SK-N-SH treated with all-trans-retinoic acid at 6 μM for 48 hours (cell line): ENCODE measurements around the gene TFCP2.

Experiments
- ATAC-seq: fragments of 200-7000 bp; cut with Tn5 transposase; 3 replicates; pipeline ENCODE4 v1.9.1; 2020; ENCODE audit warnings: mild to moderate bottlenecking, moderate library complexity
- BACH2 ChIP-seq: fragments of 250-450 bp; sonication (Bioruptor Pico); IDR thresholded peaks from 2 replicates; pipeline ENCODE4 v1.9.0; 2021; ENCODE audit warnings: mild to moderate bottlenecking, borderline replicate concordance
- CSDC2 ChIP-seq: fragments of 250-450 bp; sonication (Bioruptor Pico); IDR thresholded peaks from 2 replicates; pipeline ENCODE4 v1.5.0; 2020; ENCODE audit warnings: mild to moderate bottlenecking, moderate library complexity
- ESRRG ChIP-seq: fragments of 250-450 bp; sonication (Bioruptor Pico); IDR thresholded peaks from 2 replicates; pipeline ENCODE4 v1.6.1; 2021; ENCODE audit warnings: mild to moderate bottlenecking
- GLIS3 ChIP-seq: fragments of 250-450 bp; sonication (Bioruptor Pico); IDR thresholded peaks from 2 replicates; pipeline ENCODE4 v1.5.0; 2020; ENCODE audit warnings: mild to moderate bottlenecking, moderate library complexity
- ISL1 ChIP-seq: fragments of 250-450 bp; sonication (Bioruptor Pico); IDR thresholded peaks from 2 replicates; pipeline ENCODE4 v2.1.2; 2022; ENCODE audit warnings: mild to moderate bottlenecking, moderate library complexity
- OSR1 ChIP-seq: fragments of 250-450 bp; sonication (Bioruptor Pico); IDR thresholded peaks from 2 replicates; pipeline ENCODE4 v1.8.0; 2022; ENCODE audit warnings: moderate library complexity, mild to moderate bottlenecking, inconsistent platforms
- PPARA ChIP-seq: fragments of 250-450 bp; sonication (Bioruptor Pico); IDR thresholded peaks from 2 replicates; pipeline ENCODE4 v1.5.0; 2020; ENCODE audit warnings: mild to moderate bottlenecking, borderline replicate concordance
- RARB ChIP-seq: fragments of 250-450 bp; sonication (Bioruptor Pico); IDR thresholded peaks from 2 replicates; pipeline ENCODE4 v1.8.0; 2021; ENCODE audit warnings: mild to moderate bottlenecking, moderate library complexity
- SNAI2 ChIP-seq: fragments of 250-450 bp; sonication (Bioruptor Pico); IDR thresholded peaks from 2 replicates; pipeline ENCODE4 v1.5.0; 2020; ENCODE audit warnings: mild to moderate bottlenecking, moderate library complexity
- TCF4 ChIP-seq: fragments of 250-450 bp; sonication (Bioruptor Pico); IDR thresholded peaks from 2 replicates; pipeline ENCODE4 v1.8.0; 2021; ENCODE audit warnings: mild to moderate bottlenecking, moderate library complexity, borderline replicate concordance
- TOX ChIP-seq: fragments of 250-450 bp; sonication (Bioruptor Pico); IDR thresholded peaks from 2 replicates; pipeline ENCODE4 v1.8.0; 2021; ENCODE audit warnings: mild to moderate bottlenecking, moderate library complexity, borderline replicate concordance
- TSHZ2 ChIP-seq: fragments of 250-450 bp; sonication (Bioruptor Pico); IDR thresholded peaks from 2 replicates; pipeline ENCODE4 v1.5.0; 2020; ENCODE audit warnings: mild to moderate bottlenecking, moderate library complexity
- ZC3H10 ChIP-seq: fragments of 250-450 bp; sonication (Bioruptor Pico); IDR thresholded peaks from 2 replicates; pipeline ENCODE4 v1.5.1; 2021; ENCODE audit warnings: mild to moderate bottlenecking, moderate library complexity
- ZFP3 ChIP-seq: fragments of 250-450 bp; sonication (Bioruptor Pico); IDR thresholded peaks from 2 replicates; pipeline ENCODE4 v1.5.0; 2020; ENCODE audit warnings: mild to moderate bottlenecking, moderate library complexity
- ZFP30 ChIP-seq: fragments of 450-650 bp; formaldehyde crosslinking; IDR thresholded peaks from 2 replicates; pipeline ENCODE4 v1.5.0; 2022; ENCODE audit warnings: mild to moderate bottlenecking, moderate library complexity
- ZNF565 ChIP-seq: fragments of 450-650 bp; formaldehyde crosslinking; conservative IDR thresholded peaks from 2 replicates; pipeline ENCODE4 v1.5.0; 2020; ENCODE audit warnings: low read depth, mild to moderate bottlenecking, moderate library complexity
- ZNF70 ChIP-seq: fragments of 450-650 bp; formaldehyde crosslinking; IDR thresholded peaks from 2 replicates; pipeline ENCODE4 v1.5.0; 2020; ENCODE audit warnings: mild to moderate bottlenecking, moderate library complexity
- TF ChIP-seq, protein P1 (sequence below): fragments of 250-450 bp; sonication (Bioruptor Pico); IDR thresholded peaks from 2 replicates; pipeline ENCODE4 v1.5.1; 2020; ENCODE audit warnings: low read depth, mild to moderate bottlenecking, moderate library complexity
- TF ChIP-seq, protein P2 (sequence below): fragments of 250-450 bp; sonication (Bioruptor Pico); IDR thresholded peaks from 2 replicates; pipeline ENCODE4 v1.8.0; 2020; ENCODE audit warnings: mild to moderate bottlenecking, moderate library complexity, borderline replicate concordance
- TF ChIP-seq, protein P3 (sequence below): fragments of 250-450 bp; sonication (Bioruptor Pico); IDR thresholded peaks from 2 replicates; pipeline ENCODE4 v1.5.1; 2021; ENCODE audit warnings: mild to moderate bottlenecking, moderate library complexity

TFCP2 gene

GRCh38 chr12:51218607-51219161, 45.7 kb upstream of the TFCP2 start:
- no peak for TF ChIP-seq TOX
- TF ChIP-seq ZNF70 (CRISPR knock-in tag), result no peak
- no peak for TF ChIP-seq BACH2 (CRISPR knock-in tag)
- TF ChIP-seq RARB (CRISPR knock-in tag), result no peak
- no peak for TF ChIP-seq ESRRG (CRISPR knock-in tag)
- no peak for TF ChIP-seq ZFP30 (CRISPR knock-in tag)
- TF ChIP-seq OSR1 (CRISPR knock-in tag), result no peak
- no peak for TF ChIP-seq SNAI2 (CRISPR knock-in tag)
- no peak for TF ChIP-seq TSHZ2 (CRISPR knock-in tag)
- no peak for TF ChIP-seq CSDC2
- no peak for TF ChIP-seq TCF4 (CRISPR knock-in tag)
- no peak for TF ChIP-seq ZC3H10 (CRISPR knock-in tag)
- TF ChIP-seq, protein P1, sequence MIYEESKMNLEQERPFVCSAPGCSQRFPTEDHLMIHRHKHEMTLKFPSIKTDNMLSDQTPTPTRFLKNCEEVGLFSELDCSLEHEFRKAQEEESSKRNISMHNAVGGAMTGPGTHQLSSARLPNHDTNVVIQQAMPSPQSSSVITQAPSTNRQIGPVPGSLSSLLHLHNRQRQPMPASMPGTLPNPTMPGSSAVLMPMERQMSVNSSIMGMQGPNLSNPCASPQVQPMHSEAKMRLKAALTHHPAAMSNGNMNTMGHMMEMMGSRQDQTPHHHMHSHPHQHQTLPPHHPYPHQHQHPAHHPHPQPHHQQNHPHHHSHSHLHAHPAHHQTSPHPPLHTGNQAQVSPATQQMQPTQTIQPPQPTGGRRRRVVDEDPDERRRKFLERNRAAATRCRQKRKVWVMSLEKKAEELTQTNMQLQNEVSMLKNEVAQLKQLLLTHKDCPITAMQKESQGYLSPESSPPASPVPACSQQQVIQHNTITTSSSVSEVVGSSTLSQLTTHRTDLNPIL, result no peak
- no peak for TF ChIP-seq ZNF565 (CRISPR knock-in tag)
- TF ChIP-seq ZFP3 (CRISPR knock-in tag), result no peak
- no peak for TF ChIP-seq GLIS3 (CRISPR knock-in tag)
- TF ChIP-seq, protein P2, sequence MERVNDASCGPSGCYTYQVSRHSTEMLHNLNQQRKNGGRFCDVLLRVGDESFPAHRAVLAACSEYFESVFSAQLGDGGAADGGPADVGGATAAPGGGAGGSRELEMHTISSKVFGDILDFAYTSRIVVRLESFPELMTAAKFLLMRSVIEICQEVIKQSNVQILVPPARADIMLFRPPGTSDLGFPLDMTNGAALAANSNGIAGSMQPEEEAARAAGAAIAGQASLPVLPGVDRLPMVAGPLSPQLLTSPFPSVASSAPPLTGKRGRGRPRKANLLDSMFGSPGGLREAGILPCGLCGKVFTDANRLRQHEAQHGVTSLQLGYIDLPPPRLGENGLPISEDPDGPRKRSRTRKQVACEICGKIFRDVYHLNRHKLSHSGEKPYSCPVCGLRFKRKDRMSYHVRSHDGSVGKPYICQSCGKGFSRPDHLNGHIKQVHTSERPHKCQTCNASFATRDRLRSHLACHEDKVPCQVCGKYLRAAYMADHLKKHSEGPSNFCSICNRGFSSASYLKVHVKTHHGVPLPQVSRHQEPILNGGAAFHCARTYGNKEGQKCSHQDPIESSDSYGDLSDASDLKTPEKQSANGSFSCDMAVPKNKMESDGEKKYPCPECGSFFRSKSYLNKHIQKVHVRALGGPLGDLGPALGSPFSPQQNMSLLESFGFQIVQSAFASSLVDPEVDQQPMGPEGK (CRISPR knock-in tag), result no peak

DNA sequence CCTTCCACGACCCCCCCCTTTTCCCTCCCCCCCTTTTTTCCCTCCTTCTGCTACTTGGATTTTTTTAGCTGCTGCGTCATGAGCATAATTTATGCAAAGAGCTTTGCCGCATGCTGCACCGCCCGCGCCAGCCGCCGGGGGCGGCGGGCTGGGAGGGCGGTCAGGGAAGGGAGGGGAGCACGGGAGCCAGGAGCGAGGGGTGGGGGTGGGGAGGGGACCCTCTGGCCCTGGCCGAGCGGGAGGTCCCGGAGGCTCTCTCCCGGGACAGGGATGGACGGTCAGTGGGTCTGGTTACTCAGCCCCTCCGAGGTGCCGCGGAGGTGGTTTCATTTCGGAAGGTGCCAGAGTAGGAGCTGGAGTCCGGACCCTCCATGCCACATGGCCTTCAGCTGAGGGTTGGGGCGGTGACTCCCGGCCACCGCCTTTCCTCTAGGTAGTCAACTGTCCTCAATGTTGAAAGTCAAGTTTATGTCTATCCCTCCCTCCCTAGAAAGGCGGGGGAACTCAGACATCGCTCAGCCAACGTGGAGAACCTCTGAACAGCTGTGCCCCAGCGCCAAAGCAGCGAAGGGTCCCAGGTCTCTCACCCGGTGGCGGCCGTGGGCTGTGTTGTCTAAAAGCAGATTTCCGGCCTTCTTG, 45.2 kb upstream of the TFCP2 start, which contains the start of gene POU6F1:
POU6F1 (minus strand) TSS at position 95 of the 639 bp plus-strand sequence. CDS start 11,226 bp downstream, outside the sequence.
- TF ChIP-seq ZNF70 (CRISPR knock-in tag) (no peak), ESRRG (CRISPR knock-in tag) (no peak), OSR1 (CRISPR knock-in tag) (no peak), CSDC2 (no peak), ZFP3 (CRISPR knock-in tag) (0 out of 2 replicates have a peak, but pooled peaks have one; percentile 40), TCF4 (CRISPR knock-in tag) (no peak), TOX (no peak)
- ATAC-seq, result peak; percentile 91

More at GRCh38 chr12:51218607-51219161, 45.7 kb upstream of the TFCP2 start:
- ATAC-seq, result peak; percentile 10

DNA sequence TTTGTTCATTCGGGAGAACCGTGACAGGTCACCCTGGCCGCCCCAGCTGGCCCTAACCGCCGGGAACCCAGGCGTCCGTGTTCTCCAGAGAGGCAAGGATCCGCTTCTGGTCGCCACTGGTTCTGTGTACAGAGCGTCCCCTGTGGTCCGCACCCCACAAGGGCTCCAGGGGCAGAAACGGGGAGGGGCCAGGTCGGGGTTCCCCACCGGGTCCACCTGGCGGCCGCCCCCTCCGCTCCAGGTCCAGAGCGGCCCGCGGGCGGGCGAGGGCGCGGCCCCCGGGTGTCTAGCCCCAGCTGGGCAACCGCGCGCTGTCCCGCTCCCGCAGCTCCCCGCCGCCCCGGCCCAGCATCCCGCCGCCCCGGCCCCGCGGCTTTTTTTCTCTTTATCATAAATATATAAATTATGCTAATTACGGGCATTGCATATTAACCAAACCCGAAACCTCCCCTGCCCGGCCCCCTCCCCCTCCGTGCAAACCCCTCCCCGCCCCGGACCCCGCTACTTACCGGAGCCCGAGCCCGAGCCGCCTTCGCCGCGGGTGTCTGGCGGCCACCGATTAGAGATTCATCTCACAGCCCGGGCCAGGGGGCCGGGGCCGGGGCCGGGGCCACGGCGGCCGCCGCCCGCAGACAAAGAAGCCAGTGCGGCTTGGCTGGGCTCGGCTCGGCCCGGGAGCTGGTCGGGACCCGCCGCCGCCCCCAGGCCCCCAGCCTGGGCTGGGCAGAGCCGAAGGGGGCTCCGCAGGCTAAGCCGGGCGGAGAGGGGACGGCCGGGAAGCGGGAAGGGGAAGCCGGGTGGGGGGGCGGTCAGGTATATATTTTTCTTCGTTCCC, 44.4 kb upstream of the TFCP2 start:
- ATAC-seq, result peak; percentile 61
- TF ChIP-seq, protein P2 (CRISPR knock-in tag), result no peak
- TF ChIP-seq ISL1 (no peak), ZFP3 (CRISPR knock-in tag) (no peak), ZFP30 (CRISPR knock-in tag) (no peak), TCF4 (CRISPR knock-in tag) (no peak), ESRRG (CRISPR knock-in tag) (no peak), TSHZ2 (CRISPR knock-in tag) (no peak), PPARA (CRISPR knock-in tag) (no peak), TOX (no peak), SNAI2 (CRISPR knock-in tag) (no peak), RARB (CRISPR knock-in tag) (no peak), BACH2 (CRISPR knock-in tag) (no peak)
- TF ChIP-seq, protein P3, sequence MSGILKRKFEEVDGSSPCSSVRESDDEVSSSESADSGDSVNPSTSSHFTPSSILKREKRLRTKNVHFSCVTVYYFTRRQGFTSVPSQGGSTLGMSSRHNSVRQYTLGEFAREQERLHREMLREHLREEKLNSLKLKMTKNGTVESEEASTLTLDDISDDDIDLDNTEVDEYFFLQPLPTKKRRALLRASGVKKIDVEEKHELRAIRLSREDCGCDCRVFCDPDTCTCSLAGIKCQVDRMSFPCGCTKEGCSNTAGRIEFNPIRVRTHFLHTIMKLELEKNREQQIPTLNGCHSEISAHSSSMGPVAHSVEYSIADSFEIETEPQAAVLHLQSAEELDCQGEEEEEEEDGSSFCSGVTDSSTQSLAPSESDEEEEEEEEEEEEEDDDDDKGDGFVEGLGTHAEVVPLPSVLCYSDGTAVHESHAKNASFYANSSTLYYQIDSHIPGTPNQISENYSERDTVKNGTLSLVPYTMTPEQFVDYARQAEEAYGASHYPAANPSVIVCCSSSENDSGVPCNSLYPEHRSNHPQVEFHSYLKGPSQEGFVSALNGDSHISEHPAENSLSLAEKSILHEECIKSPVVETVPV (CRISPR knock-in tag), result no peak
